GM20000 (cell line): ENCODE results near the gene ANKRD11.

Source experiments
- DNase-seq: peaks from one replicate; pipeline ENCODE4 v3.0.0; 2012; ENCODE audit warnings: low spot score
- TF ChIP-seq, protein P1 (sequence below): IDR thresholded peaks from 2 replicates; pipeline ENCODE4 v1.5.1; 2012; ENCODE audit warnings: mild to moderate bottlenecking, control low read depth; ENCODE audit errors: extremely low read depth, missing control alignments

ANKRD11 gene

DNA sequence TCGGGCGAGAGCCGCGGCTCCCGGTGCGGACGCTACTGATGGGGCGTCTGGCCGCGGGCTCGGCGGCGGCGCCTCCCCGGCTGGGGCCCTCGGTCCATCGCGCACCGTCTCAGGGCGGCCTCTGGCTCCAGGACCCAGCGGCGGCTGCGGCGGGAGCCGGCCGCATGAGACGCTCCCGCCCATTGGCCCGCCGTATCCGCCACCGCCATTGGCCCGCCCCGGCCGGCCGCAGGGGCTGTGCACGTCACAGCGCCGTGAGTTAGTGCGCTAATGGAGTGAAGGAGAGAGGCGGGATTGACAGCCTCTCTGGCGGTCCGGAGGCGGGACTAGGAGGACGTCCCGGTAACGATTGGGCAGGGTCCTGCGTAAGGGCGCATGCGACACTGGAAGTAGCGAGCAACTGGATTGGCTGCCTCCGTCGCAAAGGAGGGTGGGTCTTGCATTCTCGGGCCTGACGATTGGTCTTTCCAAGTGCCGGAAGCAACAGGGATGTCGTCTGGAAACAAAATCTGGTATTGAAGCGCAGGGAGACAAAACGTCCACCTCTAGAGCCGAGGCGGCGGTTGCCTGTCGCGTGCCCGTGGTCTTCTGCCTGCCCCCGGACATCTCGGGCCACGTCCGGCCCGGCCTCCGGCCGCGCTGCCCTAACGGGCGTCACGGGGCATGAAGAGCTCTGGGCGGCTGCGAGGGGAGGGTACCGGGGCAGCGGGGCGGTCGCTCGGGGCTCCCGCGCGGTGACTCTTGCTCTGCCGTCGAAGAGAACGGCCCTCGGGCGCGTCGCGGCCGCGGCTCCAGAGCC, at the start of gene ANKRD11:
Gene ANKRD11, minus strand, starts transcription at position 123 of the 799 bp plus-strand sequence. CDS start 173,542 bp downstream, outside the sequence.
- TF ChIP-seq, protein P1, sequence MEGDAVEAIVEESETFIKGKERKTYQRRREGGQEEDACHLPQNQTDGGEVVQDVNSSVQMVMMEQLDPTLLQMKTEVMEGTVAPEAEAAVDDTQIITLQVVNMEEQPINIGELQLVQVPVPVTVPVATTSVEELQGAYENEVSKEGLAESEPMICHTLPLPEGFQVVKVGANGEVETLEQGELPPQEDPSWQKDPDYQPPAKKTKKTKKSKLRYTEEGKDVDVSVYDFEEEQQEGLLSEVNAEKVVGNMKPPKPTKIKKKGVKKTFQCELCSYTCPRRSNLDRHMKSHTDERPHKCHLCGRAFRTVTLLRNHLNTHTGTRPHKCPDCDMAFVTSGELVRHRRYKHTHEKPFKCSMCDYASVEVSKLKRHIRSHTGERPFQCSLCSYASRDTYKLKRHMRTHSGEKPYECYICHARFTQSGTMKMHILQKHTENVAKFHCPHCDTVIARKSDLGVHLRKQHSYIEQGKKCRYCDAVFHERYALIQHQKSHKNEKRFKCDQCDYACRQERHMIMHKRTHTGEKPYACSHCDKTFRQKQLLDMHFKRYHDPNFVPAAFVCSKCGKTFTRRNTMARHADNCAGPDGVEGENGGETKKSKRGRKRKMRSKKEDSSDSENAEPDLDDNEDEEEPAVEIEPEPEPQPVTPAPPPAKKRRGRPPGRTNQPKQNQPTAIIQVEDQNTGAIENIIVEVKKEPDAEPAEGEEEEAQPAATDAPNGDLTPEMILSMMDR: no peak
- DNase-seq: peak; percentile 100

DNA sequence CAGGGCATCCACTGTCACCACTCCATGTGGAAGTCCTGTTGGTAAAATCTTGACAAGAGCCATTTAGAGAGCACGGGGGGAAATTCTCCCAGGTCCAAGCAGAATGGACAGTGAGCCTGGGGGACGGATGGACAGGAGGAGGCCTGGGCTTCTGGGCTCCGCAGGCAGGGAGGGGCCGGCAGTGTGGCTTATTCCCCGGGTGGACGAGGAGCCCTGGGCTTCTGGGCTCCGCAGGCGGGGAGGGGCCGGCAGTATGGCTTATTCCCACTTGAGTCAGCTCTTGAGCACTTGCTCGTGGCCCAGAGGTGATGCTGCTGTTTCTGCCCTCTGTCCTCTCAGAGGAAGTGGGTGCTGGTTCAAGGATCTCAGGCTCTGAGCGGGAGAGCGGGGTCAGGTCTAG, 47.9 kb upstream of the ANKRD11 start:
- no peak for DNase-seq
- TF ChIP-seq, protein P1: no peak

DNA sequence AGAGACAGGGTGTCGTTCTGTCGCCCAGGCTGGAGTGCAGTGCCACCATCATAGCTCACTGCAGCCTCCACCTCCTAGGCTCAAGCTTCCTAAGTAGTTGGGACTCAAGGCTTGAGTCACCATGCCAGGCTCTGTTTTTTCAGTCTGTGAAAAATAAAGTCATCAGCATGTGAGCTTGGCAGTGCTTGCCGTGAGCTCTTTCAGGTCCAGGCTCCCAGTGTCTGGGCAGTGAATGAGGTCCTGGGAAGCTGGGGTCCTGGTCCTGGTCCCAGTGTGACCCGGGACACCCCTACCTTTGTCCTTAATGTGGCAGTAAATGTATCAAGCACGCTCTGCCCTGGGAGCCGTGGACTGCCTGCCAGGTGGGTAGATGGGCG, 47.2 kb upstream of the ANKRD11 start:
- TF ChIP-seq, protein P1: no peak

DNA sequence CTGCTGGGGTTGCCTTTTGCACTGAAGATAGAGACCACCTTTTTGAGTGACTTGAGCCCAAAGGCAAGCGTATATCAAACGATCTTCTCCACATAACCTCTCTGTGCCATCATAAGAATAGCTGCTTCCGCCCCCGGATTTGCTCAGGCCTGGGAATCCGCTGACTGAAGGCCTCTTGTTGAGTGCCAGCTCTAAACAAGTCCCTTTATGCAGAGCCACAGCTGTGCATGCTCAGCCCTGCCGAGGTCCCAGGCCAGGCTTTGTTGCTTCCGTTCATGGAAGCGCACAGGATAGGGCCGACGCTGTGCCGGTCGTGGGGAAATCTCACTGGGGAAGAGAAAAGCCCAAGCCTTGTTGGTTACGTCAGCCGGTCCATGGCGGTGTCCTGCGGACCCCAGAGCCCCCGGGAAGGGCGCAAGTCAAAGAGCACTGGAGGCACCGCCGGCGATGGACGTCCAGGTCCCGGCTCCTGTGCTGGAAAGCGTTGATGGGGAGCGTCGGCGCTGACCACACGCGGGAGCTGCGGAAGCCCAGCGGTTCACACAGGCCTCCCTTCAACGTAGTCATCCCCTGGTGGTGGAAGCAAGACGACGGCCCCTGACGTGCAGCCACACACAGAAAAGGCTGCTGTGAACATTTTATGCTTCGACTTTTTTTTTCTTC, 46.7 kb upstream of the ANKRD11 start:
- TF ChIP-seq, protein P1: no peak
- DNase-seq: no peak

More for the DNA sequence above, 47.2 kb upstream of the ANKRD11 start:
- DNase-seq: no peak

DNA sequence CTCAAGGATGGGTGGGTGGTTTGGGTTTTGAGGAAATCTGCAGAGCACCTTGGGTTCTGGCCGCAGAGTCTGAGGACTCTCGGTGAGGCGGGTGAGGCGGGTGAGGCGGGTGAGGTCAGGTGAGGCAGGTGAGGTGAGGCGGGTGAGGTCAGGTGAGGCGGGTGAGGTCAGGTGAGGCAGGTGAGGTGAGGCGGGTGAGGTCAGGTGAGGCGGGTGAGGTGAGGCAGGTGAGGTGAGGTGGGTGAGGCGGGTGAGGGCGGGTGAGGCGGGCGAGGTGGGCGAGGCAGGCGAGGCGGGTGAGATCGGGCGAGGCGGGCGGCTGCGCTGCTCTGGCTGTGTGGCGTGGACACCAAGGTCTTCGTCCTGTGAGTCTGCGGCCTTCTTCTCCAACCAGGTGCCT, 46.0 kb upstream of the ANKRD11 start:
- no peak for DNase-seq
- TF ChIP-seq, protein P1: no peak

DNA sequence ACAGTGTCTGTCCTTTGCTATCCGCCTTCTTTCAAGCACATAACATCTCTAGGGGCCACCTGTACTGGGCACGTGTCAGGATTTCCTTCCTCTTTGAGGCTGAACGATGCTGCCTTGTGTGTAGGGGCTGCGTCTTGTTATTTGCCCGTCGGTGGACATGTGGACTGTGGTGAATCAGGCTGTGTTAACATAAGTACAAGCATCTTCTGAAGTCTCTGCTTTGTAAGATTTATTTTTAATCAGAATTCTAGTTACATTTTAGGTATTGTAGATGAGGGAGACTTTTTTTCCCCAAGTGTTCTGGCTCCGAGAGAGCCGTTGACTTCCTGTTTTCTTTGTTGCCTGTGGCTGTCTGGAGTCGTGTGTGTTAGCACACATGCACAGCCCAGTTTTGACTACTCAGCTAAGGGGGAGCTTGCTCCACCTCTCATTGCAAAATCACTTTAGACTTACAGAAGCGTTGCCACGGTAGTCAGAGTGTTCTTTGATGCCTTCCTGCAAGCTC, 43.9 kb upstream of the ANKRD11 start:
- TF ChIP-seq, protein P1: no peak
- peak; percentile 61 for DNase-seq

DNA sequence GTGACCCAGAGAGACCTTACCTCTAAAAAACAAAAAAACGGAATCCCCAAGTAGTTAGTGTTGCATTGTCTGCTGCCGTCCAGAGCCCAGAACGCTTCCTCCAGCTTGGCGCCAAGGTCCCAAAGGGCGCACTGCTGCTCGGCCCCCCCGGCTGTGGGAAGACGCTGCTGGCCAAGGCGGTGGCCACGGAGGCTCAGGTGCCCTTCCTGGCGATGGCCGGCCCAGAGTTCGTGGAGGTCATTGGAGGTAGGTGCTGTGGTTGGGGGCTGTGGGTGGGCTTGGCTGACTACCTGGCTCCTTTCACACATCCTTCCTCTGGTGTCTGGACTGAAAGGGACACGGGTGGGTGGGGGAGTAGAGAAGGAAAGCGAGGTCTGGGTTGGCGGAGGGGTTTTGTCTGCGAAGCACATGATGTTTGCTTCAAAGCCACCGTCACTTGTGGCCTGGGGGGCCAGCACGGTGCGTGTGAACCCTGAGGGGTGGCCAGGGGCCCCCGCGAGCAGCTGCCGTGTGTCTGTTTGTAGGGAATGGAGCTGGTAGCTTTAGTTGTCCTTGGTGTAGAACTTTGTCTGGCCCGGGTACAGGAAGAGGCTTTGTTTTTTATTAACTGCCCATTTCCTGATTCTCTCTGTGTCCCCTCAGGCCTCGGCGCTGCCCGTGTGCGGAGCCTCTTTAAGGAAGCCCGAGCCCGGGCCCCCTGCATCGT, 41.6 kb upstream of the ANKRD11 start:
- TF ChIP-seq, protein P1: no peak
- no peak for DNase-seq
